ENCODE results near the gene ARHGEF33. TPM values are rescaled to one million over a fixed set of nuclear protein-coding genes. Genes with fewer than 3 reads are reported as not detected.

Gene ARHGEF33
- polyA plus RNA-seq, 1 of the 3 experiments (the other 2 are of a cell fraction): 0.25 TPM

- H3K9me3 ChIP-seq: peaks cover 8% of the 10 kb centered on the region; the same call in 1 of the 2 replicates
- peak overlapping the region; percentile 93 for H2AFZ ChIP-seq (ENCODE audit: low read depth)
- H3K9me2 ChIP-seq: no peaks in the 10 kb centered on the region
- H3K4me1 ChIP-seq (ENCODE audit: control insufficient read depth in 1 of 2, insufficient read depth in 2 of 2, low read depth in 1 of 2, low read length in 1 of 2): peaks cover 0 to 7% of the 10 kb centered on the region in 2 experiments; a peak in 2 of 4 replicates
- H3K4me3 ChIP-seq (ENCODE audit: low read depth in 2 of 2, low read length in 1 of 2): peak overlapping the region; percentile 78 to 95
- H4K20me1 ChIP-seq (ENCODE audit: insufficient read depth): no peaks in the 10 kb centered on the region
- no peaks in the 10 kb centered on the region for H3F3A ChIP-seq (replicated peaks; ENCODE audit: insufficient read depth)
- peak overlapping the region; percentile 62 to 81 for H3K27ac ChIP-seq (ENCODE audit: low read depth in 2 of 2, low read length in 1 of 2)
- H3K27me3 ChIP-seq (ENCODE audit: insufficient read depth): no peaks in the 10 kb centered on the region
- peak overlapping the region; percentile 76 for H3K9ac ChIP-seq
- POLR2A ChIA-PET: interaction anchor here (1.8 kb wide), 1 partner anchor 124 kb away, joined by 14 read pairs; the partner anchor contains the start of gene SRSF7
- WGBS (ENCODE audit: low lambda C conversion rate): 2% methylated on average over 10 of the region's 10 CpGs
- TF ChIP-seq GATA2 (CRISPR knock-in tag; IDR thresholded peaks at IDR 0.05): 0 out of 2 replicates have a peak, but pooled peaks have one; percentile 12
- 0 out of 2 replicates have a peak, but pooled peaks have one; percentile 4 for TF ChIP-seq IRF3 (IDR thresholded peaks at IDR 0.05; ENCODE audit: low read depth, low read length)
- TF ChIP-seq ZBTB33 (IDR thresholded peaks at IDR 0.05; ENCODE audit: borderline replicate concordance, low read depth): no peak
- H3K4me2 ChIP-seq: peak overlapping the region; percentile 87
- peaks cover under 1 to 6% of the 10 kb centered on the region in 2 experiments for H3K36me3 ChIP-seq (replicated peaks in 1 of 2; ENCODE audit: control insufficient read depth in 1 of 2, insufficient read depth in 2 of 2, low read length in 1 of 2)
- peaks cover 58% of the 10 kb centered on the region for H3K79me2 ChIP-seq (ENCODE audit: insufficient read depth)
- DNase-seq: no peak
- CTCF ChIA-PET: no interaction called here
These were observed 14.5 kb upstream of the ARHGEF33 start for GRCh38 chr2:38875227-38875575.

- H3K4me3 ChIP-seq (ENCODE audit: low read depth in 2 of 2, low read length in 1 of 2): peak within 1 kb of the TSS; percentile 78 to 95
- peaks cover 6% of the 10 kb centered on the region in 2 experiments for H3K36me3 ChIP-seq (replicated peaks in 1 of 2; ENCODE audit: control insufficient read depth in 1 of 2, insufficient read depth in 2 of 2, low read length in 1 of 2)
- DNase-seq: peak; percentile 96
- no peaks in the 10 kb centered on the region for H3K9me2 ChIP-seq
- H3K4me2 ChIP-seq: peak within 1 kb of the TSS; percentile 87
- H3K79me2 ChIP-seq (ENCODE audit: insufficient read depth): peaks cover 52% of the 10 kb centered on the region
- ChIA-PET CTCF (interaction anchor here (1.1 to 1.3 kb wide), 2 partner anchors 57 to 72 kb away, joined by 3 to 5 read pairs; no protein-coding TSS in a partner anchor), POLR2A (interaction anchor here (1.8 kb wide), 1 partner anchor 124 kb away, joined by 14 read pairs; the partner anchor contains the start of gene SRSF7)
- peak within 1 kb of the TSS; percentile 62 to 81 for H3K27ac ChIP-seq (ENCODE audit: low read depth in 2 of 2, low read length in 1 of 2)
- H2AFZ ChIP-seq (ENCODE audit: low read depth): peak within 1 kb of the TSS; percentile 93
- H3K9me3 ChIP-seq: peaks cover 8% of the 10 kb centered on the region; the same call in 1 of the 2 replicates
- H3K9ac ChIP-seq: peak within 1 kb of the TSS; percentile 76
- H4K20me1 ChIP-seq (ENCODE audit: insufficient read depth): no peaks in the 10 kb centered on the region
- peaks cover 0 to 7% of the 10 kb centered on the region in 2 experiments; a peak in 2 of 4 replicates for H3K4me1 ChIP-seq (ENCODE audit: control insufficient read depth in 1 of 2, insufficient read depth in 2 of 2, low read depth in 1 of 2, low read length in 1 of 2)
- no peaks in the 10 kb centered on the region for H3K27me3 ChIP-seq (ENCODE audit: insufficient read depth)
- 1% methylated on average over 32 of the region's 52 CpGs for WGBS (ENCODE audit: low lambda C conversion rate)
- no peaks in the 10 kb centered on the region for H3F3A ChIP-seq (replicated peaks; ENCODE audit: insufficient read depth)
- TF ChIP-seq TEAD4 (IDR thresholded peaks at IDR 0.05; ENCODE audit: borderline replicate concordance, insufficient read depth) (no peak), TAF1 (IDR thresholded peaks at IDR 0.05; ENCODE audit: borderline replicate concordance, low read depth, low read length) (peak; percentile 42), FOXM1 (IDR thresholded peaks at IDR 0.05; ENCODE audit: low read depth) (no peak), NRF1 (IDR thresholded peaks at IDR 0.05; ENCODE audit: low read depth, low read length) (0 out of 2 replicates have a peak, but pooled peaks have one; percentile 21), FOXJ3 (CRISPR knock-in tag; IDR thresholded peaks at IDR 0.05) (no peak), EZH2phosphoT487 (IDR thresholded peaks at IDR 0.05; ENCODE audit: borderline replicate concordance, low read depth) (no peak), ELF1 (IDR thresholded peaks at IDR 0.05) (peak; percentile 49; the same call in 1 of the 2 replicates), MXI1 (IDR thresholded peaks at IDR 0.05; ENCODE audit: low read depth, low read length) (peak; percentile 82; the same call in 1 of the 2 replicates), PBX3 (IDR thresholded peaks at IDR 0.05) (no peak), IRF3 (IDR thresholded peaks at IDR 0.05; ENCODE audit: low read depth, low read length) (peak; percentile 36; the same call in 1 of the 2 replicates), RAD21 (IDR thresholded peaks at IDR 0.05; ENCODE audit: low read length) (no peak), JUND (IDR thresholded peaks at IDR 0.05) (no peak), MEF2A (IDR thresholded peaks at IDR 0.05; ENCODE audit: borderline replicate concordance, low read depth) (no peak), POLR2AphosphoS5 (IDR thresholded peaks at IDR 0.05; ENCODE audit: low read depth, low read length) (peak; percentile 83), RXRA (IDR thresholded peaks at IDR 0.05; ENCODE audit: borderline replicate concordance, low read depth) (no peak), TCF12 (IDR thresholded peaks at IDR 0.05) (no peak; the same call in 1 of the 2 replicates), GABPA (IDR thresholded peaks at IDR 0.05; ENCODE audit: low read depth) (peak; percentile 89)
These were observed 13.9 kb upstream of the ARHGEF33 start, which contains the start of the genes DHX57 and MORN2 for GRCh38 chr2:38875576-38876367. DHX57 (minus strand) TSS chr2:38875934; CDS start chr2:38868405, 7,529 bp downstream. MORN2 (plus strand) TSS chr2:38875976.

Data from SK-N-SH (cell line).